ENCODE results near the gene METTL22.

DNA sequence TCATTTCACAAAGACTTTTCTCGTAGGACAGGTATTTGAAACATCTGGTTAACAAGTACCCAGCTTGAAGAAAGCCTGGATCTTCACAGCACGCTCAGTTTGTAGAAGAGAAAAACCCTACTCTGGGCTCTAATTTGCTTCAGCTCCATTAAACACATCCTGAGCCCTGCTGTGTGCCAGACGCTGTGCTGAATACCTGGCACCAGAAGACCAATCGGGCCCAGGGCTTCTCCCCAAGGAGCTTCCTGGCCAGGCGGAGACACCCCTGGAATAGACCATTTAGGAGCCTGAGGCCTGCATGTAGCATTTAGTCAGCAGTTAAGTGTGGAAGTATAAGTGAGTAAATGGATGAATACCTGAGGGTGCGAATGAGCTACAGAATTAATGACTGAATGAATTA is 44.0 kb downstream of the METTL22 start:
- TF ChIP-seq, protein P1, sequence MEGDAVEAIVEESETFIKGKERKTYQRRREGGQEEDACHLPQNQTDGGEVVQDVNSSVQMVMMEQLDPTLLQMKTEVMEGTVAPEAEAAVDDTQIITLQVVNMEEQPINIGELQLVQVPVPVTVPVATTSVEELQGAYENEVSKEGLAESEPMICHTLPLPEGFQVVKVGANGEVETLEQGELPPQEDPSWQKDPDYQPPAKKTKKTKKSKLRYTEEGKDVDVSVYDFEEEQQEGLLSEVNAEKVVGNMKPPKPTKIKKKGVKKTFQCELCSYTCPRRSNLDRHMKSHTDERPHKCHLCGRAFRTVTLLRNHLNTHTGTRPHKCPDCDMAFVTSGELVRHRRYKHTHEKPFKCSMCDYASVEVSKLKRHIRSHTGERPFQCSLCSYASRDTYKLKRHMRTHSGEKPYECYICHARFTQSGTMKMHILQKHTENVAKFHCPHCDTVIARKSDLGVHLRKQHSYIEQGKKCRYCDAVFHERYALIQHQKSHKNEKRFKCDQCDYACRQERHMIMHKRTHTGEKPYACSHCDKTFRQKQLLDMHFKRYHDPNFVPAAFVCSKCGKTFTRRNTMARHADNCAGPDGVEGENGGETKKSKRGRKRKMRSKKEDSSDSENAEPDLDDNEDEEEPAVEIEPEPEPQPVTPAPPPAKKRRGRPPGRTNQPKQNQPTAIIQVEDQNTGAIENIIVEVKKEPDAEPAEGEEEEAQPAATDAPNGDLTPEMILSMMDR (IDR thresholded peaks at IDR 0.05), result no peak
- TF ChIP-seq POLR2A (IDR thresholded peaks at IDR 0.05), result no peak
- TF ChIP-seq POLR2AphosphoS5 (IDR thresholded peaks at IDR 0.05), result no peak
